ENCODE measurements around the gene ANKRD42.

The ANKRD42 gene

GRCh38 chr11:83193315-83194280, at the start of gene ANKRD42:
Gene ANKRD42, plus strand, starts transcription at chr11:83193712. Its CDS starts 959 bp downstream, at chr11:83194671.
- peaks cover 18% of the 10 kb centered on the region for H3K36me3 ChIP-seq
- H3K27me3 ChIP-seq = no peaks in the 10 kb centered on the region
- peak; percentile 33 for TF ChIP-seq CTCF (IDR thresholded peaks at IDR 0.05)
- peaks cover 27 to 32% of the 10 kb centered on the region in 2 experiments for H3K4me1 ChIP-seq (ENCODE audit: control insufficient read depth in 1 of 2, insufficient read depth in 1 of 2, low read depth in 1 of 2, low read length in 1 of 2)
- peak within 1 kb of the TSS; percentile 91 for H3K27ac ChIP-seq
- H3K4me3 ChIP-seq (ENCODE audit: low read depth in 1 of 2, low read length in 1 of 2) = peak within 1 kb of the TSS; percentile 86 to 89
- no peaks in the 10 kb centered on the region for H3K9me3 ChIP-seq

GRCh38 chr11:83147895-83148294, 45.6 kb upstream of the ANKRD42 start:
- Histone ChIP-seq H3K27ac (no peak overlapping the region), H3K27me3 (peaks cover 8% of the 10 kb centered on the region), H3K36me3 (no peaks in the 10 kb centered on the region), H3K4me1 (ENCODE audit: control insufficient read depth in 1 of 2, insufficient read depth in 1 of 2, low read depth in 1 of 2, low read length in 1 of 2) (no peaks in the 10 kb centered on the region), H3K9me3 (no peaks in the 10 kb centered on the region), H3K4me3 (ENCODE audit: low read depth in 1 of 2, low read length in 1 of 2) (no peak overlapping the region)
- TF ChIP-seq CTCF (IDR thresholded peaks at IDR 0.05) = no peak

- no peak overlapping the region for H3K27ac ChIP-seq
- H3K9me3 ChIP-seq = no peaks in the 10 kb centered on the region
- H3K36me3 ChIP-seq = no peaks in the 10 kb centered on the region
- no peak for TF ChIP-seq CTCF (IDR thresholded peaks at IDR 0.05)
- H3K4me3 ChIP-seq (ENCODE audit: low read depth in 1 of 2, low read length in 1 of 2) = no peak overlapping the region
- H3K4me1 ChIP-seq (ENCODE audit: control insufficient read depth in 1 of 2, insufficient read depth in 1 of 2, low read depth in 1 of 2, low read length in 1 of 2) = peaks cover 2% of the 10 kb centered on the region in 2 experiments
- H3K27me3 ChIP-seq = peaks cover 8% of the 10 kb centered on the region
Measured at GRCh38 chr11:83150450-83150849, 43.1 kb upstream of the ANKRD42 start.

GRCh38 chr11:83151274-83151977, 42.1 kb upstream of the ANKRD42 start:
- TF ChIP-seq CTCF (IDR thresholded peaks at IDR 0.05) = no peak
- H3K4me3 ChIP-seq (ENCODE audit: low read depth in 1 of 2, low read length in 1 of 2) = no peak overlapping the region
- no peaks in the 10 kb centered on the region for H3K9me3 ChIP-seq
- H3K27me3 ChIP-seq = peaks cover 8% of the 10 kb centered on the region
- peaks cover 11 to 12% of the 10 kb centered on the region in 2 experiments for H3K4me1 ChIP-seq (ENCODE audit: control insufficient read depth in 1 of 2, insufficient read depth in 1 of 2, low read depth in 1 of 2, low read length in 1 of 2)
- no peak overlapping the region for H3K27ac ChIP-seq
- no peaks in the 10 kb centered on the region for H3K36me3 ChIP-seq

GRCh38 chr11:83152264-83152663, 41.2 kb upstream of the ANKRD42 start:
- no peak overlapping the region for H3K27ac ChIP-seq
- no peak overlapping the region for H3K4me3 ChIP-seq (ENCODE audit: low read depth in 1 of 2, low read length in 1 of 2)

More at GRCh38 chr11:83152264-83152663, 41.2 kb upstream of the ANKRD42 start:
- Histone ChIP-seq H3K27me3 (peaks cover 8% of the 10 kb centered on the region), H3K9me3 (no peaks in the 10 kb centered on the region), H3K4me1 (ENCODE audit: control insufficient read depth in 1 of 2, insufficient read depth in 1 of 2, low read depth in 1 of 2, low read length in 1 of 2) (peaks cover 11 to 12% of the 10 kb centered on the region in 2 experiments), H3K36me3 (no peaks in the 10 kb centered on the region)
- TF ChIP-seq CTCF (IDR thresholded peaks at IDR 0.05) = no peak

All from neutrophil (primary cell).